PC-9 (cell line): Measurements from ENCODE around the gene EPHA2.

Source experiments
- CTCF ChIP-seq: fragments of 200-600 bp; sonication (generic); conservative IDR thresholded peaks from 2 replicates; pipeline ENCODE4 v1.6.1; 2017; ENCODE audit warnings: mixed run types, antibody characterized with exemption, mild to moderate bottlenecking, moderate library complexity
- EZH2 ChIP-seq: fragments of 200-600 bp; sonication (generic); IDR thresholded peaks from 2 replicates; pipeline ENCODE4 v1.8.0; 2017; ENCODE audit warnings: antibody characterized with exemption, low read depth

GRCh38 chr1:16110456-16110855, 45.4 kb downstream of the EPHA2 start:
- TF ChIP-seq CTCF (no peak), EZH2 (no peak)
